Sigmoid colon (tissue), 4 donors: Measurements from ENCODE around the gene ITPR2.

Experiments used
- CTCF ChIP-seq, 4 experiments: fragments of 450-650 bp in 3 of 4; fragments of 200-600 bp in 1 of 4; IDR thresholded peaks; one replicate each; pipeline ENCODE4 v1.5.1; 2016 to 2019; ENCODE audit warnings: antibody characterized with exemption in 4 of 4, mild to moderate bottlenecking in 3 of 4, moderate library complexity in 2 of 4
- EP300 ChIP-seq, 4 donors: sonication (generic); formaldehyde crosslinking; IDR thresholded peaks; one replicate each; pipeline ENCODE4 v1.6.1; 2017; ENCODE audit warnings: antibody characterized with exemption in 4 of 4
- POLR2AphosphoS5 ChIP-seq, 4 donors: sonication (generic); formaldehyde crosslinking; IDR thresholded peaks; one replicate each; pipeline ENCODE4 v1.6.1; 2017; ENCODE audit warnings: antibody characterized with exemption in 4 of 4

GRCh38 chr12:26806556-26806955 lies 26.4 kb downstream of the ITPR2 start:
- TF ChIP-seq CTCF (IDR thresholded peaks at IDR 0.05) = no peak
- no peak for TF ChIP-seq POLR2AphosphoS5 (IDR thresholded peaks at IDR 0.05)
- TF ChIP-seq EP300 (IDR thresholded peaks at IDR 0.05) = no peak
